IMR-90 (cell line): Measurements from ENCODE around the gene UNC79.

Experiments
- BHLHE40 ChIP-seq: fragments of 150-350 bp; IDR thresholded peaks from 2 replicates; pipeline ENCODE4 v1.6.1; 2016; ENCODE audit warnings: mild to moderate bottlenecking, low read depth, low read length
- CEBPB ChIP-seq: IDR thresholded peaks from 2 replicates; pipeline ENCODE4 v1.6.1; 2012; ENCODE audit warnings: low read depth, low read length, improper control_type of control experiment
- CTCF ChIP-seq: conservative IDR thresholded peaks from 2 replicates; pipeline ENCODE4 v1.5.1; 2012; ENCODE audit warnings: mild to moderate bottlenecking, low read depth, low read length, improper control_type of control experiment
- ELK1 ChIP-seq: fragments of 150-350 bp; IDR thresholded peaks from 2 replicates; pipeline ENCODE4 v1.6.1; 2016; ENCODE audit warnings: low read depth, mild to moderate bottlenecking, low read length, moderate library complexity, borderline replicate concordance
- FOS ChIP-seq: fragments of 150-350 bp; IDR thresholded peaks from 2 replicates; pipeline ENCODE4 v1.6.1; 2016; ENCODE audit warnings: low read depth, low read length
- MAFK ChIP-seq: IDR thresholded peaks from 2 replicates; pipeline ENCODE4 v1.6.1; 2012; ENCODE audit warnings: low read depth, low read length, improper control_type of control experiment
- MAZ ChIP-seq: IDR thresholded peaks from 2 replicates; pipeline ENCODE4 v1.6.1; 2012; ENCODE audit warnings: low read depth, mild to moderate bottlenecking, low read length, improper control_type of control experiment, moderate library complexity, borderline replicate concordance
- MXI1 ChIP-seq: IDR thresholded peaks from 2 replicates; pipeline ENCODE4 v1.6.1; 2012; ENCODE audit warnings: low read depth, mild to moderate bottlenecking, low read length, moderate library complexity, borderline replicate concordance
- POLR2A ChIP-seq: IDR thresholded peaks from 2 replicates; pipeline ENCODE4 v1.6.1; 2012; ENCODE audit warnings: mild to moderate bottlenecking, low read depth, low read length
- RAD21 ChIP-seq: IDR thresholded peaks from 2 replicates; pipeline ENCODE4 v1.6.1; 2012; ENCODE audit warnings: low read length, improper control_type of control experiment
- RCOR1 ChIP-seq: IDR thresholded peaks from 2 replicates; pipeline ENCODE4 v1.6.1; 2012; ENCODE audit warnings: mild to moderate bottlenecking, low read length, improper control_type of control experiment; ENCODE audit not compliant: insufficient replicate concordance
- RFX5 ChIP-seq: IDR thresholded peaks from 2 replicates; pipeline ENCODE4 v1.8.0; 2012; ENCODE audit warnings: low read depth, mild to moderate bottlenecking, low read length, moderate library complexity
- SMC3 ChIP-seq: fragments of 150-350 bp; IDR thresholded peaks from 2 replicates; pipeline ENCODE4 v1.6.1; 2016; ENCODE audit warnings: low read depth, mild to moderate bottlenecking, antibody characterized with exemption, low read length, moderate library complexity
- TF ChIP-seq, protein P1 (sequence below): fragments of 150-350 bp; IDR thresholded peaks from 2 replicates; pipeline ENCODE4 v1.6.1; 2017; ENCODE audit warnings: mild to moderate bottlenecking, antibody characterized with exemption, low read length, low read depth

GRCh38 chr14:93430315-93431035 is at the start of gene UNC79:
- TF ChIP-seq CTCF, result no peak
- no peak for TF ChIP-seq FOS
- TF ChIP-seq POLR2A, result no peak
- TF ChIP-seq RFX5, result no peak
- no peak for TF ChIP-seq SMC3
- no peak for TF ChIP-seq MAFK
- TF ChIP-seq BHLHE40, result no peak
- no peak for TF ChIP-seq MAZ
- no peak for TF ChIP-seq ELK1
- TF ChIP-seq MXI1, result no peak
- TF ChIP-seq RAD21, result no peak
- no peak for TF ChIP-seq CEBPB
- no peak for TF ChIP-seq RCOR1
- TF ChIP-seq, protein P1, sequence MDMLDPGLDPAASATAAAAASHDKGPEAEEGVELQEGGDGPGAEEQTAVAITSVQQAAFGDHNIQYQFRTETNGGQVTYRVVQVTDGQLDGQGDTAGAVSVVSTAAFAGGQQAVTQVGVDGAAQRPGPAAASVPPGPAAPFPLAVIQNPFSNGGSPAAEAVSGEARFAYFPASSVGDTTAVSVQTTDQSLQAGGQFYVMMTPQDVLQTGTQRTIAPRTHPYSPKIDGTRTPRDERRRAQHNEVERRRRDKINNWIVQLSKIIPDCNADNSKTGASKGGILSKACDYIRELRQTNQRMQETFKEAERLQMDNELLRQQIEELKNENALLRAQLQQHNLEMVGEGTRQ, result no peak
